OCI-LY7 (cell line): Measurements from ENCODE around the gene HARBI1.

Experiments used
- EZH2phosphoT487 ChIP-seq: fragments of 200-600 bp; sonication (generic); IDR thresholded peaks from 2 replicates; pipeline ENCODE4 v1.6.1; 2018; ENCODE audit warnings: low read depth, borderline replicate concordance, mild to moderate bottlenecking, mixed run types, antibody characterized with exemption, low read length, moderate library complexity, mixed read lengths
- TF ChIP-seq, protein P1 (sequence below): fragments of 200-600 bp; sonication (generic); conservative IDR thresholded peaks from 2 replicates; pipeline ENCODE4 v1.5.1; 2014; ENCODE audit warnings: mild to moderate bottlenecking, antibody characterized with exemption, low read length, moderate library complexity, mixed read lengths

DNA sequence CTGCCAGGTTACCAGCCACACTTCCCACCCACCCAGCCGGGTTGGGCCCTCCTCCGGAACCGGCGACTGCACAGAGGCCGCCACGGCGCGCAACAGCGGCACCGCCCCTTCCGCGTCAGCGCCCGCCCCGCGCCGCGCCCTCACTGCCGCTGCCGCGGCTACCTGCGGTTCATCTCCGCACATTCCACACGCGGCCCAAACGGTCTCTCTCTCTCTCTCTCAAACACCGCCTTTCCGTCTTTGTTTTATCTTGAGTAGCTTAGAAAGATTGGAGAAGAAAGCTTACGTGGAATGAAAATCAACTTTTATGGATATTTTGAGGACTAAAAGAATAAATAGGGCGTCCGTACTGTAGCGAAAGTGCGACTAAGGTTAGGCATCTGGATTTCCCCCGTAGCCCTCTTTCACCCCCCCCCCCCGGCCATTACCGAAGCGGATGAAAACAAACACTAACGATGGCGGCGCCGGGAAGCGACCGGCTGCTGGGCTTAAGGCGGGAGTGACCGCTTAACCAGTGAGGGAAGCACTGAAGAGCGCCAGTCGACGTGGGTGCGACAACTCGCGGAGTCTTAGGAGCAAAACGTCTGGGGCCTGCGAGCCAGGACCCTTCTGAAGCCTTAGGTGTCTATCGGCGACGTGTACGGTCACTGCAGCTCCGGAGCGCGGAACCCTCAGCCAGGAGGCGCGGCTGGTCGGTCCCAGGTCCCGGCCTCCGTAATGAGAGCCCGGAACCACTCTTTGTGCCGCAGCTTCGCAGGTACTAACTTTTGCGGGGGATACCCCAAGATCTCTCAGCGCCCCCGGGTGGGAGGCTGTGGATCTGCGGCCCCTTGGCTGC, at the start of gene HARBI1, which contains the start of gene ATG13:
- TF ChIP-seq, protein P1, sequence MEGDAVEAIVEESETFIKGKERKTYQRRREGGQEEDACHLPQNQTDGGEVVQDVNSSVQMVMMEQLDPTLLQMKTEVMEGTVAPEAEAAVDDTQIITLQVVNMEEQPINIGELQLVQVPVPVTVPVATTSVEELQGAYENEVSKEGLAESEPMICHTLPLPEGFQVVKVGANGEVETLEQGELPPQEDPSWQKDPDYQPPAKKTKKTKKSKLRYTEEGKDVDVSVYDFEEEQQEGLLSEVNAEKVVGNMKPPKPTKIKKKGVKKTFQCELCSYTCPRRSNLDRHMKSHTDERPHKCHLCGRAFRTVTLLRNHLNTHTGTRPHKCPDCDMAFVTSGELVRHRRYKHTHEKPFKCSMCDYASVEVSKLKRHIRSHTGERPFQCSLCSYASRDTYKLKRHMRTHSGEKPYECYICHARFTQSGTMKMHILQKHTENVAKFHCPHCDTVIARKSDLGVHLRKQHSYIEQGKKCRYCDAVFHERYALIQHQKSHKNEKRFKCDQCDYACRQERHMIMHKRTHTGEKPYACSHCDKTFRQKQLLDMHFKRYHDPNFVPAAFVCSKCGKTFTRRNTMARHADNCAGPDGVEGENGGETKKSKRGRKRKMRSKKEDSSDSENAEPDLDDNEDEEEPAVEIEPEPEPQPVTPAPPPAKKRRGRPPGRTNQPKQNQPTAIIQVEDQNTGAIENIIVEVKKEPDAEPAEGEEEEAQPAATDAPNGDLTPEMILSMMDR = peak; percentile 85
- TF ChIP-seq EZH2phosphoT487 = no peak
